ENCODE measurements around the gene ARPP21.

GRCh38 chr3:35596335-35596995, 42.9 kb upstream of the ARPP21 start:
- TF ChIP-seq CTCF (IDR thresholded peaks at IDR 0.05; ENCODE audit: poor library complexity, severe bottlenecking) (no peak), MXI1 (conservative IDR thresholded peaks at IDR 0.05; ENCODE audit: poor library complexity, severe bottlenecking) (no peak), RAD21 (conservative IDR thresholded peaks at IDR 0.05) (no peak), EP300 (conservative IDR thresholded peaks at IDR 0.05; ENCODE audit: poor library complexity, severe bottlenecking) (no peak), TAF1 (IDR thresholded peaks at IDR 0.05; ENCODE audit: low read depth) (no peak), POLR2AphosphoS5 (IDR thresholded peaks at IDR 0.05) (no peak)

Data from neural cell (in vitro differentiated cells).